Gastrocnemius medialis (tissue), 4 donors: Measurements from ENCODE around the gene ZNF687. TPM values are rescaled to one million over a fixed set of nuclear protein-coding genes. Genes with fewer than 3 reads are reported as not detected.

Experiments used
- ATAC-seq, 2 donors: fragments of 150-250 bp; one replicate each; pipeline ENCODE4 v1.9.1; 2016
- DNase-seq, 2 donors: peaks; one replicate each; pipeline ENCODE4 v3.0.0-alpha.2; 2019
- H3K27ac ChIP-seq, 4 donors: fragments of 200-600 bp; sonication (generic); 1 replicate in 1 of 4; 2 replicates in 3 of 4; pipeline ENCODE4 v1.5.1; 2016 to 2018; ENCODE audit warnings: mild to moderate bottlenecking in 2 of 4, moderate library complexity in 1 of 4
- H3K27me3 ChIP-seq, 3 donors: fragments of 200-600 bp; sonication (generic) in 2 of 3; 1 replicate in 1 of 3; 2 replicates in 2 of 3; pipeline versions ENCODE4 v1.5.1 to v1.6.0; 2016 to 2019; ENCODE audit warnings: mild to moderate bottlenecking in 1 of 3, moderate library complexity in 1 of 3
- H3K36me3 ChIP-seq, 2 donors: fragments of 200-600 bp; sonication (generic) in 1 of 2; one replicate each; pipeline ENCODE4 v1.5.1; 2017 to 2018
- H3K4me1 ChIP-seq, 2 donors: fragments of 200-600 bp; sonication (generic) in 1 of 2; one replicate each; pipeline ENCODE4 v1.5.1; 2016 to 2017; ENCODE audit warnings: mild to moderate bottlenecking in 2 of 2
- H3K4me3 ChIP-seq, 4 donors: fragments of 200-600 bp; sonication (generic) in 3 of 4; 1 replicate in 1 of 4; 2 replicates in 3 of 4; pipeline ENCODE4 v1.5.1; 2016 to 2019; ENCODE audit warnings: mild to moderate bottlenecking in 2 of 4
- H3K9me3 ChIP-seq, 3 donors: fragments of 200-600 bp; sonication (generic) in 2 of 3; 1 replicate in 1 of 3; 2 replicates in 2 of 3; pipeline ENCODE4 v1.5.1; 2016 to 2019
- POLR2A ChIP-seq, 2 donors: fragments of 450-650 bp; IDR thresholded peaks; one replicate each; pipeline ENCODE4 v1.6.1; 2017; ENCODE audit warnings: antibody characterized with exemption in 2 of 2, mild to moderate bottlenecking in 2 of 2, moderate library complexity in 2 of 2
- in situ Hi-C, 4 donors: fragments of 200-750 bp; cut with MboI; loops; one replicate each; pipeline versions ENCODE4 v1.15.0 to v1.8.0; 2017; ENCODE audit warnings: low sequenced_read_pairs in 4 of 4
- intact Hi-C: fragments of 100-400 bp; cut with DNase I; formaldehyde crosslinking; loops from one replicate; pipeline ENCODE4 v1.15.1; 2023; ENCODE audit warnings: low total_unique reads
- total RNA-seq, 4 donors: library from RNA; depleted of rRNA; stranded (reverse); fragments of >200 nt; gene quantifications; one replicate each; pipeline versions ENCODE4 v1.1.0 to v1.2.3, GENCODE V29; 2016
- TF ChIP-seq, protein P1 (sequence below), 5 experiments: fragments of 450-650 bp in 3 of 5; fragments of 200-600 bp in 2 of 5; sonication (generic) in 2 of 5; IDR thresholded peaks in 4 of 5; conservative IDR thresholded peaks in 1 of 5; 1 replicate in 4 of 5; 2 replicates in 1 of 5; pipeline ENCODE4 v1.5.1; 2016 to 2019; ENCODE audit warnings: antibody characterized with exemption in 5 of 5, mild to moderate bottlenecking in 3 of 5, moderate library complexity in 3 of 5

Gene ZNF687
- total RNA-seq, 4 donors from 2014 or later, result 11.9 to 19.6 (median 16.6) TPM

DNA sequence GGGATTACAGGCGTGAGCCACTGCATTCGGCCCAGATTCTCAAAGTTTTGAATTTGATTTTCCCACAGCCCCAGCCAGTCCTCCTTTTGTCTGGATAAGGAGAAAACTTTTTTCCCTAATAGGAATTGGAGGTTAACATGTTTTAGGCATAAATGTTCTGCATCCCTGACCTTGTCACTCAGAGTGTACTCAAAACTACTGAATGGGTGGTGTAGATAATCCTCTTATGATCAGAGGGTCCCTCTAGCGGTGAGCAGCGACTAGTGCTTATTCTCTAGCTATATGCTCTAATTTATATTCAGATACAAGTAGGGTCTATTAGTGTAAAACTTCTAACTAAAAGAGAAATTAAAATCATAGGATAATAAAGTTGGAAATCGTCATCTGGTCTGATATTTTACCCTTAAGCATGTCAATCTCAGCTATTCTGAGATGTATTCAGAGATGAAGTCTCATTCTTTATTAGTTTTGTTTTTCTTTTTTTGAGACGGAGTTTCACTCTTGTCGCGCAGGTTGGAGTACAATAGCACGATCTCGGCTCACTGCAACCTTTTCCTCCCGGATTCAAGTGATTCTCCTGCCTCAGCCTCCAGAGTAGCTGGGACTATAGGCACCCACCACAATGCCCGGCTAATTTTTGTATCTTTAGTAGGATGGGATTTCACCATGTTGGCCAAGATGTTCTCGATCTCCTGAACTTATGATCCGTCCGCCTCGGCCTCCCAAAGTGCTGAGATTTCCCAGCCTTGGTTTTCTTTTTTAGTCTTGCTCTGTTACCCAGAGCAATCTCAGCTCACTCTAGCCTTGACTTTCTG lies 30.2 kb upstream of the ZNF687 start:
- intact Hi-C loops (loop anchor here (1.0 to 10.0 kb wide), 2 partner anchors 54 to 247 kb away; partner anchors contain the start of genes MINDY1, PIP5K1A and PRUNE1), in situ Hi-C loops (loop anchor here (5.0 to 10.0 kb wide), 2 partner anchors 55 to 57 kb away; partner anchors contain the start of genes PIP5K1A (in 4 of the 4) and VPS72 (in 1 of the 4))
- peak; percentile 37 to 64 for DNase-seq

DNA sequence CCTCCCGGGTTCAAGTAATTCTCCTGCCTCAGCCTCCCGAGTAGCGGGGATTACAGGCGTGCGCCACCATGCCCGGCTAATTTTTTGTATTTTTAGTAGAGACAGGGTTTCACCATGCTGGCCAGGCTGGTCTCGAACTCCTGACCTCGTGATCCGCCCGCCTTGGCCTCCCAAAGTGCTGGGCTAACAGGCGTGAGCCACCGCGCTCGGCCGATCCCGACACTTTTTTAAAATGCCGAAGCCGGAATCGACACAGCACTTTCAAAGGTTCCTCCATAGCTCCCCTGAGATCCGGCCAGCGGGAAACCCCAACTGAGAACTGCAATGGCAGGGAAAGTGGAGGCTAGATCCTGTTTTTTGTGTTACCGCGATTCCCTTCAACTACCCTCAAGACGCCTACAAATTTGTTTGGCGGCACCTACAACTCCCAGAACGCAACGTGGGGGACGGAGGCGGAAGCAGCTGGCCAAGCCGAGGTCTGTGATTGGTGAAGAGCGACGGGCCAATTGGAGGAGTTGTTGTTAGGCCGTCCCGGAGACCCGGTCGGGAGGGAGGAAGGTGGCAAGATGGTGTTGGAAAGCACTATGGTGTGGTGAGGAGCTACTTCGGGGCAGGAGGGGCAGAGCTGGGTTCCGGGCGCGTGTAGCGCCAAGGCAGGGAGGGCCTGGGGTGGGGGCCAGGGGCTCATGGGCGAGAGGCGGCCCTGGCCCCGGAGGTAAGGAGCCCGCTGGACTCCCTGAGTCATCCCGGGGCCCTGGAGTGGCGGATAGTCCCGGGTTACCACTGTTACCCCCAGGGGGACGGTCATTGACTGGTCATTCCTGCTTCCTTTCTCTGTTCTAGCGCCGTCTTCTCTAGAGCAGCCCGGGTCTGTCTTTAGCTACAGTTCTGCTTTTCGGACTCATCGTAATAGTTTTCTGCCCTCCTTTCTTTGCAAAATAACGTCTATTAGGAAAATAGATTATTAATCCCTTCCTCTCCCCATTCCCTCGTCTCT lies 27.6 kb upstream of the ZNF687 start, which contains the start of gene PSMD4:
TSS of gene PSMD4 (plus strand) at position 518 of the 997 bp plus-strand sequence. CDS start at position 567, 49 bp downstream.
- TF ChIP-seq, protein P1, sequence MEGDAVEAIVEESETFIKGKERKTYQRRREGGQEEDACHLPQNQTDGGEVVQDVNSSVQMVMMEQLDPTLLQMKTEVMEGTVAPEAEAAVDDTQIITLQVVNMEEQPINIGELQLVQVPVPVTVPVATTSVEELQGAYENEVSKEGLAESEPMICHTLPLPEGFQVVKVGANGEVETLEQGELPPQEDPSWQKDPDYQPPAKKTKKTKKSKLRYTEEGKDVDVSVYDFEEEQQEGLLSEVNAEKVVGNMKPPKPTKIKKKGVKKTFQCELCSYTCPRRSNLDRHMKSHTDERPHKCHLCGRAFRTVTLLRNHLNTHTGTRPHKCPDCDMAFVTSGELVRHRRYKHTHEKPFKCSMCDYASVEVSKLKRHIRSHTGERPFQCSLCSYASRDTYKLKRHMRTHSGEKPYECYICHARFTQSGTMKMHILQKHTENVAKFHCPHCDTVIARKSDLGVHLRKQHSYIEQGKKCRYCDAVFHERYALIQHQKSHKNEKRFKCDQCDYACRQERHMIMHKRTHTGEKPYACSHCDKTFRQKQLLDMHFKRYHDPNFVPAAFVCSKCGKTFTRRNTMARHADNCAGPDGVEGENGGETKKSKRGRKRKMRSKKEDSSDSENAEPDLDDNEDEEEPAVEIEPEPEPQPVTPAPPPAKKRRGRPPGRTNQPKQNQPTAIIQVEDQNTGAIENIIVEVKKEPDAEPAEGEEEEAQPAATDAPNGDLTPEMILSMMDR (IDR thresholded peaks at IDR 0.05 in 4 of 5, conservative IDR thresholded peaks at IDR 0.05 in 1 of 5), result no peak
- peak; percentile 92 to 97 for TF ChIP-seq POLR2A (IDR thresholded peaks at IDR 0.05)
- H3K27ac ChIP-seq, result peak within 1 kb of the TSS; percentile 90 to 99 (median 97)
- H3K4me3 ChIP-seq, result peak within 1 kb of the TSS; percentile 81 to 99 (median 89)
- ATAC-seq, result peak; percentile 98 to 99
- no peaks in the 10 kb centered on the region for H3K9me3 ChIP-seq
- DNase-seq, result peak; percentile 96 to 97
- peaks cover 19 to 27% of the 10 kb centered on the region in 2 donors for H3K4me1 ChIP-seq
- peaks cover 0 to 3% of the 10 kb centered on the region in 2 donors for H3K36me3 ChIP-seq
- no peaks in the 10 kb centered on the region for H3K27me3 ChIP-seq
- intact Hi-C loops, result loop anchor here (1.0 to 10.0 kb wide), 4 partner anchors 27 to 250 kb away; partner anchors contain the start of genes MINDY1, PI4KB, PRUNE1 and RFX5
- in situ Hi-C loops, result loop anchor here (5.0 to 10.0 kb wide), 2 partner anchors 57 to 60 kb away; partner anchors contain the start of genes PIP5K1A (in 4 of the 4) and VPS72 (in 1 of the 4)

More for the DNA sequence above, 30.2 kb upstream of the ZNF687 start:
- H3K36me3 ChIP-seq, result peaks cover 0 to 29% of the 10 kb centered on the region in 2 donors
- no peak overlapping the region for H3K4me3 ChIP-seq
- peaks cover 15 to 19% of the 10 kb centered on the region in 2 donors for H3K4me1 ChIP-seq
- no peaks in the 10 kb centered on the region for H3K9me3 ChIP-seq
- H3K27me3 ChIP-seq, result no peaks in the 10 kb centered on the region
- peak; percentile 20 to 40 for ATAC-seq
- peak overlapping the region in 1 of 4 donors; percentile 47 for H3K27ac ChIP-seq
- TF ChIP-seq, protein P1 (IDR thresholded peaks at IDR 0.05 in 4 of 5, conservative IDR thresholded peaks at IDR 0.05 in 1 of 5), result peak; percentile 80 to 82 (median 81)
- TF ChIP-seq POLR2A (IDR thresholded peaks at IDR 0.05), result no peak

DNA sequence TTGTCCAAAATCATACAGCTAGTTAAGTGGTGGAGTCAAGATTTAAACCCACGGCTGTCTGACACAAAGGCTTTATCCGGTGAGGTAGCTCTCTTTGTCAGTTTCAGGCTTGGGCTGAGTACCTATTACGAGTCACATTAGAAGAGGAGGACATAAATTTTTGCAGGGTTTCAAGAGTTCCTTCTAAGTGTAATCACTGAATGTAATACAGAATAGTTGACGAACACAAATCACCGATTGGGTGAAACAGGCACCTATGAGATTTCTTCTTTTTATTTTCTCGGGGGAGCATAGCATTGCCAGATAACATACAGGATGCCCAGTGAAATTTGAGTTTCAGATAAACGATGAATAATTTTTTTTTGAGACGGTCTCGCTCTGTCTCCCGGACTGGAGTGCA lies 26.7 kb upstream of the ZNF687 start:
- H3K27ac ChIP-seq, result peak overlapping the region; percentile 90 to 99 (median 97)
- in situ Hi-C loops (loop anchor here in 1 of 4 donors (10.0 kb wide), 1 partner anchor 61 kb away; the partner anchor contains the start of genes PIP5K1A and VPS72), intact Hi-C loops (loop anchor here (10.0 kb wide), 1 partner anchor 251 kb away; the partner anchor contains the start of genes MINDY1 and PRUNE1)
- no peak for DNase-seq
- H3K9me3 ChIP-seq, result no peaks in the 10 kb centered on the region
- peak overlapping the region; percentile 81 to 99 (median 89) for H3K4me3 ChIP-seq
- TF ChIP-seq POLR2A (IDR thresholded peaks at IDR 0.05), result no peak
- TF ChIP-seq, protein P1 (IDR thresholded peaks at IDR 0.05 in 4 of 5, conservative IDR thresholded peaks at IDR 0.05 in 1 of 5), result no peak
- no peaks in the 10 kb centered on the region for H3K36me3 ChIP-seq
- no peaks in the 10 kb centered on the region for H3K27me3 ChIP-seq
- ATAC-seq, result peak in 1 of 2 donors; percentile 12
- H3K4me1 ChIP-seq, result peaks cover 21 to 30% of the 10 kb centered on the region in 2 donors

DNA sequence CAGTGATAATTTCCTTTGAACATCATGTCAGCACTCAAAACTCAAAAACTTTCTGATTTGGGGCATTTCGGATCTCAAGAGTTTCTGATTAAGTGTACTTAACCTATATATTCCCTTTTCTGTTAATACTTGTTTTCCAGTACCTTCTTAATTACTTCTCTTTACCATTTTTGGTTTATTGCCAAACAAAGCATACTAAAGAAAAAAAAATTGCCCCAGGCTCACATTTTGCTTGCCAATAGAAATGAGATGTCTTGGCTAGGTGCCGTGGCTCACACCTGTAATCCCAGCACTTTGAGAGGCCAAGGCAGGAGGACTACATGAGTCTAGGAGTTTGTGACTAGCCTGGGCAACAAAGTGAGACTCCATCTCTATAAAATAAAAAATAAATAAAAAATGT lies 22.7 kb upstream of the ZNF687 start:
- Histone ChIP-seq H3K27ac (no peak overlapping the region), H3K4me3 (no peak overlapping the region)
- in situ Hi-C loops, result loop anchor here in 1 of 4 donors (10.0 kb wide), 1 partner anchor 65 kb away; the partner anchor contains the start of genes PIP5K1A and VPS72

More for the DNA sequence above, 22.7 kb upstream of the ZNF687 start:
- Histone ChIP-seq H3K4me1 (peaks cover 26 to 27% of the 10 kb centered on the region in 2 donors), H3K9me3 (no peaks in the 10 kb centered on the region), H3K36me3 (peaks cover 0 to 27% of the 10 kb centered on the region in 2 donors), H3K27me3 (no peaks in the 10 kb centered on the region)
- TF ChIP-seq, protein P1 (IDR thresholded peaks at IDR 0.05 in 4 of 5, conservative IDR thresholded peaks at IDR 0.05 in 1 of 5), result no peak
- no peak for TF ChIP-seq POLR2A (IDR thresholded peaks at IDR 0.05)
- intact Hi-C loops, result loop anchor here (10.0 kb wide), 1 partner anchor 255 kb away; the partner anchor contains the start of genes MINDY1 and PRUNE1
- ATAC-seq (no peak), DNase-seq (no peak)
